Muscle of back (tissue), 11 donors: ENCODE data around the gene TRIM10. TPM values are rescaled to one million over a fixed set of nuclear protein-coding genes. Genes with fewer than 3 reads are reported as not detected.
"Not testable (repeated sequence)": the region's sequence is repeated elsewhere in the genome, so short reads cannot be mapped to it uniquely, and the experiment has no call there.

Experiments
- DNase-seq, 3 donors: peaks; one replicate each; pipeline versions ENCODE4 v3.0.0 to v3.0.0-alpha.2; 2013
- polyA plus RNA-seq, 10 donors: library from polyadenylated mRNA; unstranded; fragments of 120-200 nt; gene quantifications; one replicate each; pipeline ENCODE4 v1.2.1, GENCODE V29; 2013; ENCODE audit not compliant: insufficient read length in 10 of 10

The TRIM10 gene
- polyA plus RNA-seq, 10 donors, result 0.31 to 1.9 (median 0.61) TPM

GRCh38 chr6:30154709-30155519, 6.1 kb downstream of the TRIM10 start:
- peak in 1 of 3 donors; percentile 75 for DNase-seq

- no peak for DNase-seq
These were observed 7.0 kb downstream of the TRIM10 start for GRCh38 chr6:30154061-30154460.

DNA sequence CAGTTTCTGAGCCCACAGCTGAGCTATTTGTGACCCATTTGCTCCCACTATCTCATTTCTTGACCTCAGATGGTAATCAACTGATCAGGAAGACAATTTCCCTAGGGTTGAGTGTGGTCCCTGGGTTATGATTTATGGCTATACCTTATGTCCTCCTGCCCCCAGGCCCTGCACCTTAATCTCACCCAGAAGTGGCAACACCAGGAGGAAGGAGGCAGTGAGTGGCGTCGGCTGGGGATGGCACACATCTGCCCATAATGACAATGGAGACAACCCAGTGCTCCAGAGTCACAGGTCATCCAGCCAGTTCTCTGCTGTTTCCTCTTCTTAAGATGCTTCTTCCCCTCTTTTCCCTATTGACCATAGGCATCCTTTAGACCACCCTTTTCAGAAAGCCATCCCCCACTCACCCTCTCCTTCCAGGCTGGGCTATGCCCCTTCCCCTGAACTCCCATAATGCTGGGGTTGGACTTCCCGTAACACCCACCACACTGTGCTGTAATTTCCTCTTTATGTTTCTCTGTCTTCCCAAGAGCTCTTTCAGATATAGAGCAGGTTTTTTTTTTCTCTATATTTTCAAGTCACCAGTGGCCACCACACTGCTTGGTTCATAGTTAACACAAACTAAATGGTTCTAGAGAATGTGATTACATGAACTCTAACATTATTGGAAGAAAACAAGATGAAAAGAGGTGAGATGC, 8.0 kb downstream of the TRIM10 start:
- no peak for DNase-seq

GRCh38 chr6:30152016-30152673, 8.9 kb downstream of the TRIM10 start:
- DNase-seq, result no peak

DNA sequence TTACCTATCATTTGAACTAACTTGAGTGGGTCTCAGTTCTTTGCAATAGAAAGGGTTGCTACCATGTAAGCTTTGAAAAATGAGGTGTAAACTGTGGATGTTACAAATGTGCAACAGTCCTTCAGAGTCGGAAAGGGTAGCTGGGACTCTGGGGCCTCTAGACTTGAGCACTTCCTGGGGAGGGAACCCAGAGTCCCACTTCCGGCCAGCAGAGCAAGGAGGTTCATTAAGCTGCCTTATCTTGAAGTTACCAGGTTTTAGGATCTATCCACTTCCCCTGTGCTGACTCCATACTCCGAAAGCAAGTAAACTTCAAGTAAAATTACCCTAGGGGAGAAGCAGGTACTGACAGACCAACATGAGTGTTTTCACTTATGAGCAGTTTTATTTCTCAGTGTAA, 9.4 kb downstream of the TRIM10 start:
- DNase-seq, result no peak

DNA sequence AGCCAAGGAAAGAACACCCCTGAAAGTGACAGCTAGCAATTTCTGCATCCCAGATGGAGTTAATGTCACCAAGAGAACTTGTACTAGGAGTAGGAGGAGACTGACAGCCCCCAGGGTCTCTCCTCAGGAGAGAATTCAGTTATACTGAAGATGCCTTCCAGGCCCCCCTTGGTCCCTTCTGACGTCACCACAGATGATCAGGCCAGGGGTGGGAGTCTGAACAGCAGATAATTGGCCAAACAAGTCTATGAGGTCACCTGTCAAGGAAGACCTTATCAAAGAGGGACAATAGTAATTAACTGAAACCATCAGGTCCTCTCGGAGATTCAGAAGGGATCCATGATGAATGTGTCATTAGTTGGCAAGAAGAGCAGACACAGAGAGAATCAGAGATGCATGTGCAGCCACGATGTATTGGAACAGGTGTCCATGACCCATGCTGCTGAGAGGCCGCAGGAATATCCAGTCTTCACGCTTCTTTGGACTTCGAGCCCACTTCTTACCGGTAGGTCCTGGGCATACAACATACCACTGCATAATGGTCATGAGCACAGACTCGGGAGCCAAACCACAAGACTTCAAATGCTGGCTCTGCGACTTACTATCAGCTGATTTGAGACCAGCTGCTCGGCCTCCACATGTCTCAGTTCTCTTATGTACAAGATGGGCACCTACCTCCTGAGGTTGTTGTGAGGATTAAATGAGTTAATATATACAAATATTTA, 10.2 kb downstream of the TRIM10 start:
- DNase-seq, result no peak

- no peak for DNase-seq
These were observed 11.0 kb downstream of the TRIM10 start for GRCh38 chr6:30149858-30150550.

- DNase-seq, result no peak
These were observed 11.8 kb downstream of the TRIM10 start for GRCh38 chr6:30149234-30149633.

DNA sequence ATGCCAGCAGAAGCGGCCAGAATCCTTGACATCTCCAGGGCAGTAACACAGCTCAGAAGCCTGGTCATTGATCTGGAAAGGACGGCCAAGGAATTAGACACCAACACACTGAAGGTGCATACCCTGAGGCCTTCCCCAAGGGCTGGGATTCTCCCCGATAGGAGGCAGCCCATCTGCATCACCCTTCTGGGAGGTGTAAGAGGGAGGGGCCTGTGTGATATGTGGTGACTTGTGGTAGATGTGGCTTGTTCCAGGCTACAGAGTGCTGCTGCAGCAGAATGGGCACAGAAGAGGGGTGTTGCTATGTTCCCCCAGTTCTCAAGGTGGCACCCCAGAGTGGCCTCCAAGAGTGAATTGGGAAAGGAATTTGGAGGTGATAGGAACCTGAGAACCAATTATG, 13.9 kb downstream of the TRIM10 start:
- DNase-seq, result no peak

GRCh38 chr6:30145818-30146217, 15.2 kb downstream of the TRIM10 start:
- no peak for DNase-seq

DNA sequence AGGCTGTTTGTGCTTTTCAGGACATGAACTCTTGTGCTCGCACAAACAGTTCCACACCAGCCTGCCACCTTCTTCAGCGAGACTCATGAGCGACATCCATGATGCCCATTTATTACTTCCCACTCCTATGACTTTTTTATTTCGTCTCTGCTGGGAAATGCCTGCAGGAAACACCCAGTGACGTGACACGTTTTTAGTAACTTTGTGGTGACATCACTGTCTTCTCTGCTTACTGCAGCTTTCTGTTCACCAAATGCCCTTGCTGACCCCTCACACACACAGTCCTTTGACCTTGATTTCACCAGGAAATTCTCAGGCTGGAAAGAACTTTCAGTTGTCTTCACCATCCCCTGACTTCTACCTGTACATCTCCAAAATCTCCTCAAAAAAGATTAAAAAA, 16.2 kb downstream of the TRIM10 start:
- DNase-seq, result no peak

DNA sequence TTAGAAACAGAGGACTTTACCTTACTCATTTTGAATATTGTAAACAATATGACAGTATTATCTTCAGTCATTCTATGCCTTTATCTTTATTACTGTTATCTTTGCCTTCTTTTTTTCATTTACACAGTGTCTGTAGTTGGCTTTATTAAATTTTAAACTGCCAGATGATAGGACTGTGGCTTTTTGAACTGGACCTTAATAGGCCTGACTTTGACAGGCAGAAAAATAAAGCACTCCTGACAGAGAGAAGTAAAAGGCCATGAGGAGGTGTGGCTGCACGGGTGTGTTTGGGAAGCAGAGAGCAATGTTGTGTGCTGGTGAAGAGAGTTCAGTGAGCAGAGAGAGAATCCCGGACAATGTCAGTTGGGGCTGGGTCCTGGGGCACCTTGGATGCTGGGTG, 17.2 kb downstream of the TRIM10 start:
- DNase-seq, result no peak

DNA sequence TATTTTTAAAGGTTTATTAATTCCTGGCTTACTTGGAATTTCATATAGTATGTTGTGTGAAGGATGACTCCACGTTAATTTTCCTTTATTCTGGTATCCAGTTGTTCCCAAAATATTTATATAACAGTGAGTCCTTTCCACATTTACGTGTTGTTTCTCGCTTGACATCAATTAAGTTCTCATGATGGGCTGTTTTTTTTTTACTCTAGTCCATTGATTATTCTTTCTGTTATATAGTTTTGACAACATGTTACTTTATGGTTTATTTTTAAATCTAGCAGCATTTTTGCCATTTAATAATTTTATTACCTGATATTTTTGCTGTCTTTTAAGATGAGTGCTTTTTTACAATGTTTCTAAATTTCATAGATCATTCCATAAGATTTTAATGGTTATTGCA, 18.3 kb downstream of the TRIM10 start:
- no peak for DNase-seq

- DNase-seq, result not testable (repeated sequence)
These were observed 20.8 kb downstream of the TRIM10 start for GRCh38 chr6:30140240-30140639.

GRCh38 chr6:30136570-30137286, 24.3 kb downstream of the TRIM10 start:
- no peak for DNase-seq

DNA sequence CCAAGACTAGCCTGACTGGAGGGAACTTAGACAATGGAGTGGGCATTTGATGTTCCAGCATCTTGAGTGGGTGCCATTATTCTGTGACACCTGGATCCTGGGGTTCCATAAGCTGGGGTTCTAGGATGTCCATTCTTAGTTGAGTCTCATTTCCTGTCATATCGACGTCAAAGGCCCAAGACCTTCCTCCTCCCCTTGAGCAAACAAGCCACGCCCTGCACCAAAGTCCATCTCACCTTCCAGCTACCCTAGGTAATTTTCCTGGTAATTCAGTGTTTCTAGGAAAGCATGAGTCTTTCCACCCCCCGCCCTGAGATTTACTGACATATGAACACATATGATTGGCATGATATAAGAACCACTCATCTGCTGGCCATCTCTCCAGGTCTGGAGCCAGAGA, 25.3 kb downstream of the TRIM10 start, which contains the start of gene TRIM40:
Gene TRIM40, plus strand, starts transcription at position 384 of the 400 bp plus-strand sequence. CDS start 897 bp downstream, outside the sequence.
- no peak for DNase-seq

DNA sequence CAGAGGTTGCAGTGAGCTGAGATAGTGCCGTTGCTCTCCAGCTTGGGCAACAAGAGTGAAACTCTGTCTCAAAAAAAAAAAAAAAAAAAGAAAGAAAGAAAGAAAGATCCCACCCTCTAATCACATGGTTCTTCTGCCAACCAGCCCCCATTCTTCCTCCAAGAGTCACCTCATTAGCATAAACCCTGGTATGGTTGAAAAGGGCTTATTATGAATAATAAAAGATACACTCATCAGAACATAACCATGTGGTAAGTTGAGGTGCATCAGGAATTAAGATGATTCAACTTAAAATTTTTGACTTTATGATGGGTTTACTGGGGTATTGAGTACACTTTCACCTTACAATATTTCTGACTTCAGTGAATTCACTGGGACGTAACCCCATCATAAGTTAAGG, 25.9 kb downstream of the TRIM10 start:
- no peak for DNase-seq

DNA sequence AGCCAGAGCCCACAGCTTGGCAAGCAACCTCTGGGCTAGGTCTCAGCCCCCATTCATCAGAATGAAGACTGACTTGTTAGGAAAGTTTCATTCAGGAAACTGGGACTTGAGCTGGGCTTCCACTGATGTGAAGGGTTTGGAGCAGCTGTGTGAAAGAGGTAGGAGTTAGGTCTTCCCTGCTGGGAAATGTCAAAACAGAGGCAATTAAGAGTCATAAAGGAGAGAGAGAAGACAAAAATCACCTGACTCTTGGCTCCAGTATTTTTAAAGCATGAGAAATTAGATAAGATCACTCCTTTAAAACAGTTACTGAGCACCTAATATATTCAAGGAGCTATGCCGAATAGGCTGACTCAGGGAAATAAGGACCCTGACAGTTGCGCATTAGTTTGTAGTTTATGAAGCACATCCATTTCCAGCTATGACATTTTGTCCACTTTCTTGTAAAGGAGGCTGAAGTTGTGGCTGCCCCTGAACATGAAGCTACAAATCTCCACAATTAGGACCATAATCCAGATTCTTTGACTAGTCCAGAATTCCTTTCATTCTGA, 29.0 kb downstream of the TRIM10 start:
- no peak for DNase-seq

- DNase-seq, result peak; percentile 72 to 82 (median 76)
These were observed 29.8 kb downstream of the TRIM10 start for GRCh38 chr6:30130887-30131862.
